WTC11 (cell line): ENCODE data around the gene NENF. TPM values are rescaled to one million over a fixed set of nuclear protein-coding genes. Genes with fewer than 3 reads are reported as not detected.

Experiments used
- ATAC-seq: fragments of 200-7000 bp; cut with Tn5 transposase; 2 replicates; pipeline ENCODE4 v1.10.0; 2021; ENCODE audit warnings: mild to moderate bottlenecking, moderate library complexity
- CTCF ChIA-PET: fragments of 300-600 bp; sonication (Branson Sonifier 250); formaldehyde crosslinking; loops from one replicate; lab custom pipeline; 2021; ENCODE audit warnings: antibody characterized with exemption; lab: Charles Lee
- POLR2A ChIA-PET: fragments of 350-600 bp; sonication (Branson Sonifier 250); formaldehyde crosslinking; loops from one replicate; lab custom pipeline; 2021; ENCODE audit warnings: antibody characterized with exemption; lab: Charles Lee
- DNase-seq: peaks from one replicate; pipeline ENCODE4 v3.0.0; 2021; ENCODE audit warnings: low spot score
- H3K27ac Mint-ChIP-seq: 2 replicates; pipeline ENCODE4 v1.8.0; 2021; ENCODE audit warnings: mixed read lengths
- H3K27me3 Mint-ChIP-seq: 2 replicates; pipeline ENCODE4 v1.8.0; 2021; ENCODE audit warnings: low read depth, mild to moderate bottlenecking, moderate library complexity, mixed read lengths
- H3K36me3 Mint-ChIP-seq: 2 replicates; pipeline ENCODE4 v1.8.0; 2021; ENCODE audit warnings: mixed read lengths
- H3K4me1 Mint-ChIP-seq: 2 replicates; pipeline ENCODE4 v1.8.0; 2022; ENCODE audit warnings: mixed read lengths
- H3K4me3 Mint-ChIP-seq: 2 replicates; pipeline ENCODE4 v1.8.0; 2021; ENCODE audit warnings: mild to moderate bottlenecking, moderate library complexity, mixed read lengths
- H3K9me3 Mint-ChIP-seq: 2 replicates; pipeline ENCODE4 v1.8.0; 2021; ENCODE audit warnings: mixed read lengths
- ESRRA ChIP-seq: sonication (generic); formaldehyde crosslinking; IDR thresholded peaks from 2 replicates; pipeline ENCODE4 v1.8.1; 2022; ENCODE audit warnings: mild to moderate bottlenecking, missing genetic modification reagents, borderline replicate concordance
- FOXJ3 ChIP-seq: sonication (generic); formaldehyde crosslinking; IDR thresholded peaks from 2 replicates; pipeline ENCODE4 v1.9.0; 2021; ENCODE audit warnings: missing genetic modification reagents, mild to moderate bottlenecking, borderline replicate concordance
- FOXP1 ChIP-seq: sonication (generic); formaldehyde crosslinking; IDR thresholded peaks from 2 replicates; pipeline ENCODE4 v1.8.0; 2022; ENCODE audit warnings: missing genetic modification reagents, mild to moderate bottlenecking, moderate library complexity, borderline replicate concordance
- GRHL2 ChIP-seq: fragments of 250-450 bp; sonication (Bioruptor Pico); IDR thresholded peaks from 2 replicates; pipeline ENCODE4 v1.8.0; 2022; ENCODE audit warnings: mild to moderate bottlenecking, moderate library complexity; ENCODE audit not compliant: insufficient replicate concordance, severe bottlenecking
- JAZF1 ChIP-seq: fragments of 250-450 bp; sonication (Bioruptor Pico); IDR thresholded peaks from 2 replicates; pipeline ENCODE4 v1.9.0; 2021; ENCODE audit warnings: moderate library complexity, mild to moderate bottlenecking, inconsistent platforms
- MXD4 ChIP-seq: fragments of 250-450 bp; sonication (Bioruptor Pico); IDR thresholded peaks from 2 replicates; pipeline ENCODE4 v1.8.0; 2021; ENCODE audit warnings: mild to moderate bottlenecking, moderate library complexity, borderline replicate concordance
- RELA ChIP-seq: sonication (generic); formaldehyde crosslinking; IDR thresholded peaks from 2 replicates; pipeline ENCODE4 v1.8.1; 2022; ENCODE audit warnings: missing genetic modification reagents, mild to moderate bottlenecking, borderline replicate concordance
- TEAD4 ChIP-seq: sonication (generic); formaldehyde crosslinking; IDR thresholded peaks from 2 replicates; pipeline ENCODE4 v1.8.0; 2022; ENCODE audit warnings: mild to moderate bottlenecking, missing genetic modification reagents
- ZBTB21 ChIP-seq: sonication (generic); formaldehyde crosslinking; IDR thresholded peaks from 2 replicates; pipeline ENCODE4 v1.8.1; 2023; ENCODE audit warnings: mild to moderate bottlenecking, missing genetic modification reagents, borderline replicate concordance
- ZNF121 ChIP-seq: sonication (generic); formaldehyde crosslinking; IDR thresholded peaks from 2 replicates; pipeline ENCODE4 v1.8.0; 2023; ENCODE audit warnings: missing genetic modification reagents
- ZNF232 ChIP-seq: sonication (generic); formaldehyde crosslinking; IDR thresholded peaks from 2 replicates; pipeline ENCODE4 v1.8.0; 2022; ENCODE audit warnings: mild to moderate bottlenecking, missing genetic modification reagents
- ZNF317 ChIP-seq: sonication (generic); formaldehyde crosslinking; IDR thresholded peaks from 2 replicates; pipeline ENCODE4 v1.8.1; 2023; ENCODE audit warnings: low read depth, mild to moderate bottlenecking, moderate library complexity, missing genetic modification reagents, borderline replicate concordance
- ZNF416 ChIP-seq: fragments of 250-450 bp; sonication (Bioruptor Pico); IDR thresholded peaks from 2 replicates; pipeline ENCODE4 v1.9.0; 2021; ENCODE audit warnings: mild to moderate bottlenecking, inconsistent platforms
- ZNF671 ChIP-seq: fragments of 250-450 bp; sonication (Bioruptor Pico); IDR thresholded peaks from 2 replicates; pipeline ENCODE4 v1.8.0; 2021; ENCODE audit warnings: mild to moderate bottlenecking
- total RNA-seq: library from RNA; stranded (reverse); gene quantifications from 3 replicates; pipeline ENCODE4 v1.2.3, GENCODE V29; 2021
- TF ChIP-seq, protein P1 (sequence below): sonication (generic); formaldehyde crosslinking; IDR thresholded peaks from 2 replicates; pipeline ENCODE4 v1.8.1; 2022; ENCODE audit warnings: low read depth, mild to moderate bottlenecking, moderate library complexity, missing genetic modification reagents, borderline replicate concordance
- TF ChIP-seq, protein P2 (sequence below): fragments of 250-450 bp; sonication (Bioruptor Pico); IDR thresholded peaks from 2 replicates; pipeline ENCODE4 v1.8.0; 2021; ENCODE audit warnings: mild to moderate bottlenecking
- TF ChIP-seq, protein P3 (sequence below): fragments of 250-450 bp; sonication (Bioruptor Pico); IDR thresholded peaks from 2 replicates; pipeline ENCODE4 v1.9.0; 2021; ENCODE audit warnings: moderate library complexity, mild to moderate bottlenecking, inconsistent platforms, borderline replicate concordance
- TF ChIP-seq, protein P4 (sequence below): sonication (generic); formaldehyde crosslinking; IDR thresholded peaks from 2 replicates; pipeline ENCODE4 v1.8.0; 2022; ENCODE audit warnings: mild to moderate bottlenecking, missing genetic modification reagents
- TF ChIP-seq, protein P5 (sequence below): fragments of 200-600 bp; IDR thresholded peaks from 2 replicates; pipeline ENCODE4 v1.8.0; 2022; ENCODE audit warnings: antibody characterized with exemption
- TF ChIP-seq, protein P6 (sequence below): sonication (generic); formaldehyde crosslinking; IDR thresholded peaks from 2 replicates; pipeline ENCODE4 v1.8.0; 2023; ENCODE audit warnings: mild to moderate bottlenecking, missing genetic modification reagents

Gene NENF
- total RNA-seq, 1 experiment from 2014 or later = 27.3 TPM

DNA sequence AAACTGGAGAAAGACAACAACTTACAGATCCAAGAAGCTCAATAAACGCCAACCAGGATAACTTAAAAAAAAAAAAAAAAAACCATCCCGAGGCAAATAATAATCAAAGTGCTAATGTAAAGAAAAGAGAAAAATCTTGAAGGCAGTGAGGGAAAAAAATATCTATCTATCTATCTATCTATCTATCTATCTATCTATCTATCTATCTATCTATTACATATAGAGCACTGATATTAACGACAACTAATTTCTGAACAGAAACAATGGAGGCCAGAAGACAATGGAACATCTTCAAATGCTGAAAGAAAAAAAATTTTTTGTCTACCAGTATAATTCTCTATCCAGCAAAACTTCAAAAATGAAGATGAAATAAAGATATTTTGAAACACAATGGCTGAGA is 36.1 kb upstream of the NENF start:
- no peak for ATAC-seq
- H3K27me3 Mint-ChIP-seq = no peaks in the 10 kb centered on the region; the same call in 1 of the 2 replicates
- H3K4me1 Mint-ChIP-seq = no peaks in the 10 kb centered on the region
- no peak for DNase-seq
- CTCF ChIA-PET = interaction anchor here (1.9 kb wide), 1 partner anchor 59 kb away, joined by 4 read pairs; no protein-coding TSS in a partner anchor
- POLR2A ChIA-PET = interaction anchor here (0.7 kb wide), 1 partner anchor 112 kb away, joined by 5 read pairs; no protein-coding TSS in a partner anchor
- peaks cover 55% of the 10 kb centered on the region for H3K9me3 Mint-ChIP-seq
- peak; percentile 87 for TF ChIP-seq ZNF317 (CRISPR knock-in tag)
- TF ChIP-seq, protein P1, sequence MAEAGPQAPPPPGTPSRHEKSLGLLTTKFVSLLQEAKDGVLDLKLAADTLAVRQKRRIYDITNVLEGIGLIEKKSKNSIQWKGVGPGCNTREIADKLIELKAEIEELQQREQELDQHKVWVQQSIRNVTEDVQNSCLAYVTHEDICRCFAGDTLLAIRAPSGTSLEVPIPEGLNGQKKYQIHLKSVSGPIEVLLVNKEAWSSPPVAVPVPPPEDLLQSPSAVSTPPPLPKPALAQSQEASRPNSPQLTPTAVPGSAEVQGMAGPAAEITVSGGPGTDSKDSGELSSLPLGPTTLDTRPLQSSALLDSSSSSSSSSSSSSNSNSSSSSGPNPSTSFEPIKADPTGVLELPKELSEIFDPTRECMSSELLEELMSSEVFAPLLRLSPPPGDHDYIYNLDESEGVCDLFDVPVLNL = no peak
- TF ChIP-seq ESRRA (CRISPR knock-in tag) = no peak
- H3K4me3 Mint-ChIP-seq = no peak overlapping the region
- H3K27ac Mint-ChIP-seq = no peak overlapping the region
- H3K36me3 Mint-ChIP-seq = peaks cover 75% of the 10 kb centered on the region

DNA sequence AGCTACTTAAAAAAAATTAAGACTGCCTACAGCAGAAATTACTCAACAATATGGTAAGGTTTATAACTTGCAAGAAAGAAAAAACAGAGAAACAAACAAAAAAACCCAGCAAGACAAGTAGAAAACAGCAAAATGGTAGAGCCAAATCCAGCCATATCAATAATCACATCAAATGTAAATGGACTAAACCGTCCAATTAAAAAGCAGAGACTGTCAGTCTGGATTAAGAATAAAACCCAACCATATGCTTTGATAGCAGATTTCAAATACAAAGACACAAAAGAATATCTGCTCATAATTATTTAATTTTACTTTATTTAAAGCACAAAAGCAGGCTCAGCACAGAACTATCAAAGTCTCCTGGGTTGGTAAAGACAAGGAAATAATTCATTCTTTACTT is 35.5 kb upstream of the NENF start:
- H3K36me3 Mint-ChIP-seq = peaks cover 74% of the 10 kb centered on the region
- DNase-seq = no peak
- H3K27me3 Mint-ChIP-seq = no peaks in the 10 kb centered on the region; the same call in 1 of the 2 replicates
- no peak for TF ChIP-seq ZNF232 (CRISPR knock-in tag)
- TF ChIP-seq GRHL2 = no peak
- no peak for TF ChIP-seq TEAD4
- no peak for TF ChIP-seq ZBTB21 (CRISPR knock-in tag)
- TF ChIP-seq, protein P2, sequence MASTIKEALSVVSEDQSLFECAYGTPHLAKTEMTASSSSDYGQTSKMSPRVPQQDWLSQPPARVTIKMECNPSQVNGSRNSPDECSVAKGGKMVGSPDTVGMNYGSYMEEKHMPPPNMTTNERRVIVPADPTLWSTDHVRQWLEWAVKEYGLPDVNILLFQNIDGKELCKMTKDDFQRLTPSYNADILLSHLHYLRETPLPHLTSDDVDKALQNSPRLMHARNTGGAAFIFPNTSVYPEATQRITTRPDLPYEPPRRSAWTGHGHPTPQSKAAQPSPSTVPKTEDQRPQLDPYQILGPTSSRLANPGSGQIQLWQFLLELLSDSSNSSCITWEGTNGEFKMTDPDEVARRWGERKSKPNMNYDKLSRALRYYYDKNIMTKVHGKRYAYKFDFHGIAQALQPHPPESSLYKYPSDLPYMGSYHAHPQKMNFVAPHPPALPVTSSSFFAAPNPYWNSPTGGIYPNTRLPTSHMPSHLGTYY (CRISPR knock-in tag) = no peak
- no peak for ATAC-seq
- H3K4me1 Mint-ChIP-seq = no peaks in the 10 kb centered on the region
- CTCF ChIA-PET = interaction anchor here (1.9 kb wide), 1 partner anchor 59 kb away, joined by 4 read pairs; no protein-coding TSS in a partner anchor
- POLR2A ChIA-PET = no interaction called here
- no peak overlapping the region for H3K4me3 Mint-ChIP-seq
- no peak overlapping the region for H3K27ac Mint-ChIP-seq
- peaks cover 50% of the 10 kb centered on the region for H3K9me3 Mint-ChIP-seq

DNA sequence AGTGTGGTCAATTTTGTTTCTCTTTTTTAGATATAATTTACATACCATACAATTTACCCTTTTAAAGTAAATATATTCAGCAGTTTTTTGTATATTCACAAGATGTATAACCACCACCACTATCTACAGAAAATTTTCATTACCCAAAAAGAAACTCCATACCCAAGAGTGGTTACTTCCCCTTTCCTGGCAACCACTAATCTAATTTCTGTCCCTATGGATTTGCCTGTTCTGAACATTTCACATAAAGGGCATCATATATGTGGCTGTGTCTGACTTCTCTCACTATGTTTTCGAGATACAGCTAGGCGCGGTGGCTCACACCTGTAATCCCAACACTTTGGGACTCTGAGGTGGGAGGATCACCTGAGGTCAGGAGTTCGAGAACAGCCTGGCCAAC is 31.7 kb upstream of the NENF start:
- TF ChIP-seq ZBTB21 (CRISPR knock-in tag) (no peak), FOXP1 (CRISPR knock-in tag) (no peak), MXD4 (CRISPR knock-in tag) (no peak), ZNF121 (CRISPR knock-in tag) (no peak), JAZF1 (no peak), ZNF671 (no peak), RELA (CRISPR knock-in tag) (no peak), ZNF416 (no peak), FOXJ3 (no peak)
- TF ChIP-seq, protein P3, sequence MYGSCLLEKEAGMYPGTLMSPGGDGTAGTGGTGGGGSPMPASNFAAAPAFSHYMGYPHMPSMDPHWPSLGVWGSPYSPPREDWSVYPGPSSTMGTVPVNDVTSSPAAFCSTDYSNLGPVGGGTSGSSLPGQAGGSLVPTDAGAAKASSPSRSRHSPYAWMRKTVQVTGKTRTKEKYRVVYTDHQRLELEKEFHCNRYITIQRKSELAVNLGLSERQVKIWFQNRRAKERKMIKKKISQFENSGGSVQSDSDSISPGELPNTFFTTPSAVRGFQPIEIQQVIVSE (CRISPR knock-in tag) = no peak
- TF ChIP-seq, protein P4, sequence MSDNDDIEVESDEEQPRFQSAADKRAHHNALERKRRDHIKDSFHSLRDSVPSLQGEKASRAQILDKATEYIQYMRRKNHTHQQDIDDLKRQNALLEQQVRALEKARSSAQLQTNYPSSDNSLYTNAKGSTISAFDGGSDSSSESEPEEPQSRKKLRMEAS (CRISPR knock-in tag) = no peak
- TF ChIP-seq, protein P2 (CRISPR knock-in tag) = no peak
- TF ChIP-seq, protein P5, sequence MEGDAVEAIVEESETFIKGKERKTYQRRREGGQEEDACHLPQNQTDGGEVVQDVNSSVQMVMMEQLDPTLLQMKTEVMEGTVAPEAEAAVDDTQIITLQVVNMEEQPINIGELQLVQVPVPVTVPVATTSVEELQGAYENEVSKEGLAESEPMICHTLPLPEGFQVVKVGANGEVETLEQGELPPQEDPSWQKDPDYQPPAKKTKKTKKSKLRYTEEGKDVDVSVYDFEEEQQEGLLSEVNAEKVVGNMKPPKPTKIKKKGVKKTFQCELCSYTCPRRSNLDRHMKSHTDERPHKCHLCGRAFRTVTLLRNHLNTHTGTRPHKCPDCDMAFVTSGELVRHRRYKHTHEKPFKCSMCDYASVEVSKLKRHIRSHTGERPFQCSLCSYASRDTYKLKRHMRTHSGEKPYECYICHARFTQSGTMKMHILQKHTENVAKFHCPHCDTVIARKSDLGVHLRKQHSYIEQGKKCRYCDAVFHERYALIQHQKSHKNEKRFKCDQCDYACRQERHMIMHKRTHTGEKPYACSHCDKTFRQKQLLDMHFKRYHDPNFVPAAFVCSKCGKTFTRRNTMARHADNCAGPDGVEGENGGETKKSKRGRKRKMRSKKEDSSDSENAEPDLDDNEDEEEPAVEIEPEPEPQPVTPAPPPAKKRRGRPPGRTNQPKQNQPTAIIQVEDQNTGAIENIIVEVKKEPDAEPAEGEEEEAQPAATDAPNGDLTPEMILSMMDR = no peak
- TF ChIP-seq, protein P6, sequence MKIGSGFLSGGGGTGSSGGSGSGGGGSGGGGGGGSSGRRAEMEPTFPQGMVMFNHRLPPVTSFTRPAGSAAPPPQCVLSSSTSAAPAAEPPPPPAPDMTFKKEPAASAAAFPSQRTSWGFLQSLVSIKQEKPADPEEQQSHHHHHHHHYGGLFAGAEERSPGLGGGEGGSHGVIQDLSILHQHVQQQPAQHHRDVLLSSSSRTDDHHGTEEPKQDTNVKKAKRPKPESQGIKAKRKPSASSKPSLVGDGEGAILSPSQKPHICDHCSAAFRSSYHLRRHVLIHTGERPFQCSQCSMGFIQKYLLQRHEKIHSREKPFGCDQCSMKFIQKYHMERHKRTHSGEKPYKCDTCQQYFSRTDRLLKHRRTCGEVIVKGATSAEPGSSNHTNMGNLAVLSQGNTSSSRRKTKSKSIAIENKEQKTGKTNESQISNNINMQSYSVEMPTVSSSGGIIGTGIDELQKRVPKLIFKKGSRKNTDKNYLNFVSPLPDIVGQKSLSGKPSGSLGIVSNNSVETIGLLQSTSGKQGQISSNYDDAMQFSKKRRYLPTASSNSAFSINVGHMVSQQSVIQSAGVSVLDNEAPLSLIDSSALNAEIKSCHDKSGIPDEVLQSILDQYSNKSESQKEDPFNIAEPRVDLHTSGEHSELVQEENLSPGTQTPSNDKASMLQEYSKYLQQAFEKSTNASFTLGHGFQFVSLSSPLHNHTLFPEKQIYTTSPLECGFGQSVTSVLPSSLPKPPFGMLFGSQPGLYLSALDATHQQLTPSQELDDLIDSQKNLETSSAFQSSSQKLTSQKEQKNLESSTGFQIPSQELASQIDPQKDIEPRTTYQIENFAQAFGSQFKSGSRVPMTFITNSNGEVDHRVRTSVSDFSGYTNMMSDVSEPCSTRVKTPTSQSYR (CRISPR knock-in tag) = no peak
- H3K36me3 Mint-ChIP-seq = peaks cover 74% of the 10 kb centered on the region
- H3K4me3 Mint-ChIP-seq = no peak overlapping the region

More for the DNA sequence above, 31.7 kb upstream of the NENF start:
- Mint-ChIP-seq H3K27ac (no peak overlapping the region), H3K27me3 (no peaks in the 10 kb centered on the region; the same call in 1 of the 2 replicates), H3K9me3 (peaks cover 27% of the 10 kb centered on the region), H3K4me1 (no peaks in the 10 kb centered on the region)
- DNase-seq (no peak), ATAC-seq (no peak)
- POLR2A ChIA-PET = no interaction called here
- CTCF ChIA-PET = no interaction called here
